A673 (cell line): Measurements from ENCODE around the gene SHROOM3.

Source experiments
- CTCF ChIP-seq: fragments of 300-800, 200-600 bp; sonication (generic); conservative IDR thresholded peaks from 2 replicates; pipeline ENCODE4 v1.5.1; 2017; ENCODE audit warnings: low read depth, mild to moderate bottlenecking, antibody characterized with exemption, low read length, moderate library complexity, mixed read lengths
- EZH2 ChIP-seq: fragments of 200-600 bp; sonication (generic); IDR thresholded peaks from 2 replicates; pipeline ENCODE4 v1.6.1; 2017; ENCODE audit warnings: borderline replicate concordance, low read depth, mild to moderate bottlenecking, mixed read lengths, antibody characterized with exemption, low read length; ENCODE audit not compliant: poor library complexity, severe bottlenecking

DNA sequence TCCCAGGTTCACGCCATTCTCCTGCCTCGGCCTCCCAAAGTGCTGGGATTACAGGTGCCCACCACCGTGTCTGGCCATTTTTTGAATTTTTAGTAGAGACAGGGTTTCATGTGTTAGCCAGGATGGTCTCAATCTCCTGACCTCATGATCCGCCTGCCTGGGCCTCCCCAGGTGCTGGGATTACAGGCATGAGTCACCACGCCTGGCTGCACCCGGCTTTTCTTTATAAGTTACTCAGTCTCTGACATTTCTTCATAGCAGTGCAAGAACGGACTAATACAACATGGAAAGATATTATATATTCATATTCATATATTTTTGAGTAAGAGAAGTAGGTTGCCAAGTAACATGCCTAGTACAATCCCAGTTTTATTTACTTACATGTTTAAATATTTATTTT is 22.9 kb downstream of the SHROOM3 start:
- TF ChIP-seq CTCF: no peak
- TF ChIP-seq EZH2: no peak
